ENCODE results near the gene FMO2.

FMO2 gene

GRCh38 chr1:171185091-171185490 is at the start of gene FMO2:
FMO2 (plus strand) TSS chr1:171185300; CDS start chr1:171185714, 414 bp downstream.
- DNase-seq: no peak

GRCh38 chr1:171137580-171137979 is 47.5 kb upstream of the FMO2 start:
- peak; percentile 55 for DNase-seq

GRCh38 chr1:171138980-171139379 is 46.1 kb upstream of the FMO2 start:
- DNase-seq: no peak

- peak; percentile 12 for DNase-seq
Observed at GRCh38 chr1:171139890-171140289, 45.2 kb upstream of the FMO2 start.

GRCh38 chr1:171140401-171140800 is 44.7 kb upstream of the FMO2 start:
- DNase-seq: no peak

GRCh38 chr1:171140956-171141687 is 44.0 kb upstream of the FMO2 start:
- DNase-seq: peak; percentile 67

- DNase-seq: no peak
Observed at GRCh38 chr1:171141688-171142415, 43.2 kb upstream of the FMO2 start.

- peak; percentile 79 for DNase-seq
Observed at GRCh38 chr1:171142416-171143385, 42.4 kb upstream of the FMO2 start.

- no peak for DNase-seq
Observed at GRCh38 chr1:171150156-171150555, 34.9 kb upstream of the FMO2 start.

- DNase-seq: no peak
Observed at GRCh38 chr1:171152549-171152948, 32.6 kb upstream of the FMO2 start.

GRCh38 chr1:171155484-171155883 is 29.6 kb upstream of the FMO2 start:
- DNase-seq: no peak

GRCh38 chr1:171158096-171158495 is 27.0 kb upstream of the FMO2 start:
- DNase-seq: no peak

- no peak for DNase-seq
Observed at GRCh38 chr1:171158551-171158950, 26.5 kb upstream of the FMO2 start.

- no peak for DNase-seq
Observed at GRCh38 chr1:171159148-171159547, 26.0 kb upstream of the FMO2 start.

- DNase-seq: no peak
Observed at GRCh38 chr1:171160211-171160610, 24.9 kb upstream of the FMO2 start.

GRCh38 chr1:171160639-171161354 is 24.3 kb upstream of the FMO2 start:
- DNase-seq: no peak

- DNase-seq: no peak
Observed at GRCh38 chr1:171161431-171161830, 23.7 kb upstream of the FMO2 start.

GRCh38 chr1:171166361-171166760 is 18.7 kb upstream of the FMO2 start:
- DNase-seq: no peak

GRCh38 chr1:171167785-171168184 is 17.3 kb upstream of the FMO2 start:
- DNase-seq: no peak

GRCh38 chr1:171172471-171172870 is 12.6 kb upstream of the FMO2 start:
- no peak for DNase-seq

GRCh38 chr1:171173069-171173468 is 12.0 kb upstream of the FMO2 start:
- DNase-seq: no peak

- DNase-seq: no peak
Observed at GRCh38 chr1:171174560-171175294, 10.4 kb upstream of the FMO2 start.

All from NCI-H1436 (cell line).